ENCODE measurements around the gene RTN1. TPM values are rescaled to one million over a fixed set of nuclear protein-coding genes. Genes with fewer than 3 reads are reported as not detected.

The RTN1 gene, protein sequence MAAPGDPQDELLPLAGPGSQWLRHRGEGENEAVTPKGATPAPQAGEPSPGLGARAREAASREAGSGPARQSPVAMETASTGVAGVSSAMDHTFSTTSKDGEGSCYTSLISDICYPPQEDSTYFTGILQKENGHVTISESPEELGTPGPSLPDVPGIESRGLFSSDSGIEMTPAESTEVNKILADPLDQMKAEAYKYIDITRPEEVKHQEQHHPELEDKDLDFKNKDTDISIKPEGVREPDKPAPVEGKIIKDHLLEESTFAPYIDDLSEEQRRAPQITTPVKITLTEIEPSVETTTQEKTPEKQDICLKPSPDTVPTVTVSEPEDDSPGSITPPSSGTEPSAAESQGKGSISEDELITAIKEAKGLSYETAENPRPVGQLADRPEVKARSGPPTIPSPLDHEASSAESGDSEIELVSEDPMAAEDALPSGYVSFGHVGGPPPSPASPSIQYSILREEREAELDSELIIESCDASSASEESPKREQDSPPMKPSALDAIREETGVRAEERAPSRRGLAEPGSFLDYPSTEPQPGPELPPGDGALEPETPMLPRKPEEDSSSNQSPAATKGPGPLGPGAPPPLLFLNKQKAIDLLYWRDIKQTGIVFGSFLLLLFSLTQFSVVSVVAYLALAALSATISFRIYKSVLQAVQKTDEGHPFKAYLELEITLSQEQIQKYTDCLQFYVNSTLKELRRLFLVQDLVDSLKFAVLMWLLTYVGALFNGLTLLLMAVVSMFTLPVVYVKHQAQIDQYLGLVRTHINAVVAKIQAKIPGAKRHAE
- total RNA-seq = 0.12 and 0.33 TPM in 2 replicates

GRCh38 chr14:59870277-59871165 lies at the start of gene RTN1:
Gene RTN1 (minus strand): TSS chr14:59870776. CDS start chr14:59870630, 146 bp downstream.

GRCh38 chr14:59919570-59920377 lies 49.2 kb upstream of the RTN1 start, which contains the start of gene LRRC9:
Gene LRRC9 (plus strand): TSS chr14:59920144.

GRCh38 chr14:59576332-59577294 lies 294.0 kb downstream of the RTN1 start, which contains the start of gene CCDC175:
Gene CCDC175 (minus strand): TSS chr14:59576812. CDS start chr14:59576775, 37 bp downstream.

Other genes with a start within 250 kb of the RTN1 start
- gene LRRC9, start 49.4 kb upstream of the RTN1 start, total RNA-seq = under 0.01 TPM in 1 of 2 replicates, not detected in the other
- 129 and 165 TPM in 2 replicates for gene PCNX4, start 221.1 kb upstream of the RTN1 start, total RNA-seq